GM19395 (cell line): ENCODE results near the gene SLC38A8.

Experiments used
- ATAC-seq: cut with Tn5 transposase; IDR thresholded peaks from one replicate; pipeline ENCODE4 v1.9.1; 2021; ENCODE audit warnings: mild to moderate bottlenecking, moderate library complexity; ENCODE audit not compliant: unreplicated experiment

SLC38A8 gene

DNA sequence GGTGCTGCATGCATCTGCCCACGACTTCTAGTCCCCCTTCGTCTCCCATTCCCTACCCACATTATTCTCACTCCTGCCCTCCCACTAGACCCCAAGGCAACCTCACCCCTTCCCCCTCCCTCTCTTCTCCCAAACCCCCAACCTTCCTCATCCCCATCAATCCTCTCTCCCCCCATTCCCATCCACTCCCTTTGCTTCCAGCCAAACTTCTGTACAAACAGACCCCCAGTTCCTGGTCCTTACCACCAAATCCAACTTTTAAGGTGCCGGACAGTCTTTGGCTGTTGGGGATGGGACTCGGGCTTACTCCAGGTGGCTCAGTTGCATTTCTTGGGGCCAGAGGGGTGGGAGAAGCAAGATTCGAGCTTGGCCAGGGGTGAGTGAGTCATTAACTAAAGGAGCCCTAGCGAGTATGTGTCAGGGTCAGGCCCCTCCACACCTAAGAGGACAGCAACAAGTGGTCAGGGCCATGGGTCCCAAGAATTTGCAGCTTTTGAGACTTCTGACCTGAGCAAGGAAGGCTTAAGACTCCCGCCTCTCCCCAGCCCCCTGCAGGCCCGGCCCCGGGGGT, at the start of gene SLC38A8:
Gene SLC38A8 (minus strand): TSS at position 488 of the 571 bp plus-strand sequence. CDS start 638 bp downstream, outside the sequence.
- ATAC-seq = no peak

DNA sequence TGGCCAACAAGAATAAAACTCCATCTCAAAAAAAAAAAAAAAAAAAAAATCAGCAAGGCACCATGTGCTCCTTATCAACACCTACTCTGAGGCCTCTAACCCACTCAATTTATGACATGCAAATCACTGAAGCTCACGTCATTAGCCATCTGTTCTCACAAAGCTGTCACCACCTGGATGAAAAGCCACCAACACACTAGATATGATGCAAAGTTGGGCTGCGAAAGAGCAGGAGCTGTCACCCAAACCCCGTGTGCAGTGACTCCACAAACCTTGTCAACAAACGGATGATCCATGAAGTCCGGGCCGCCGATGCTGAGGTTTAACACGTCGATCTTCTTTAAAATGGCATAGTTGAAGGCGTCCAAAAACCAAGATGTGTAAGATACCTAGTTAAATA, 48.9 kb upstream of the SLC38A8 start:
- no peak for ATAC-seq

- no peak for ATAC-seq
Measured at GRCh38 chr16:84090211-84090610, 47.6 kb upstream of the SLC38A8 start.

GRCh38 chr16:84088695-84089395, 46.2 kb upstream of the SLC38A8 start:
- ATAC-seq = peak; percentile 79

GRCh38 chr16:84087466-84088151, 45.0 kb upstream of the SLC38A8 start:
- ATAC-seq = no peak

- ATAC-seq = no peak
Measured at GRCh38 chr16:84087001-84087400, 44.4 kb upstream of the SLC38A8 start.

DNA sequence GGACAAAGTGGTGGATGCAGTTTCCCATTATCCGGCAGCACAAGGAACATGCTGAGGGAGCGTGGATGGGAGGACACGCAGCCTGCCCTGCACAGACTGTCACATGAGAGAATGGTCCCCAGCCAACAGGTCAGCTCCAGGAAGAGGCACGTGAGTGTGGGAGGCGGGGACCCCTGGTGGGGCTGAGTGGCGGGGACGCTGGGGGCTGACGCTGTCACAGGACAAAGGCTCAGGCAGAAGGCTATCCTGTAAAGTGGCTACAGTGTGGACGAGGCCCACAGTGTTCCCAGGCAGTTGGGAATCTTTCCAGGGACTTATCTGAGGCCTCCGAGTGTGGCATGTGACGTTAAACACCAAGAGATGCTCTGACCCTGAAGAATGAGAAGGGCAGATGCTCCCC, 43.7 kb upstream of the SLC38A8 start:
- no peak for ATAC-seq

GRCh38 chr16:84085773-84086172, 43.2 kb upstream of the SLC38A8 start:
- no peak for ATAC-seq

GRCh38 chr16:84085271-84085667, 42.7 kb upstream of the SLC38A8 start:
- ATAC-seq = no peak

GRCh38 chr16:84084570-84085270, 42.1 kb upstream of the SLC38A8 start:
- ATAC-seq = no peak

DNA sequence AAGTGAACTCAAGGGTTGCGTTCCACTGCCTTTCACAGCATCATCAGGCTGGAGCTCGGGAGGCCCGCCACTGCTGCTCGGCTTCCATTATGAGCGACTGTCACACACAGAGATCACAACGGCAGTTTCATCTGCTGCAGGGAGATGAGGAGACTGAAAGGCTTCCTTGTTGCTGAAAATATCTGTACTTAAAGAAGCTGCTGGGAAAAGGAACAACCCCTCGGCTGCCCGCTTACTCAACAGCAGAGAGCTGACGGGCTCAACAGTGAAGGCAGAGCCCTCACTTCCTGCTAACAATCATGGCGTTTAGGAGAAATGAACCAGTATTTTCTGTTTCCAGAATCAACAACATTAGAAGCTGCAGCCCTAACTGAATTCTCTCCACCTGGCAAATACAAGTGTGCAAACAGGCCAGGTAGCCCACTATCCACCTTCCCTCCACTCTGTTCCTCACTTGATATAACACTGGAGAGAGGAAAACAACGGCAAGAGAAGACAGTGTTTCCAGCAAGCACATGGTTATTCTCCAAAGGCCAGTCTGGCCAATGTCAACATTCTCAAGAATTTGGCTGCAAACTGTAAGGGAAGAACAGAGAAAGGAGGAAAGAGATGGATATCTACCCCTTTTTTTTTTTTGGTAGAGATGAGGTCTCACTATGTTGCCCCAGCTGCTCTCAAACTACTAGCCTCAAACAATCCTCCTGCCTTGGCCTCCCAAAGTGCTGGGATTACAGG, 40.4 kb upstream of the SLC38A8 start:
- no peak for ATAC-seq

GRCh38 chr16:84082110-84082509, 39.5 kb upstream of the SLC38A8 start:
- no peak for ATAC-seq

- no peak for ATAC-seq
Measured at GRCh38 chr16:84081446-84081989, 38.9 kb upstream of the SLC38A8 start.

- no peak for ATAC-seq
Measured at GRCh38 chr16:84080813-84081212, 38.2 kb upstream of the SLC38A8 start.

- ATAC-seq = no peak
Measured at GRCh38 chr16:84080378-84080777, 37.8 kb upstream of the SLC38A8 start.

DNA sequence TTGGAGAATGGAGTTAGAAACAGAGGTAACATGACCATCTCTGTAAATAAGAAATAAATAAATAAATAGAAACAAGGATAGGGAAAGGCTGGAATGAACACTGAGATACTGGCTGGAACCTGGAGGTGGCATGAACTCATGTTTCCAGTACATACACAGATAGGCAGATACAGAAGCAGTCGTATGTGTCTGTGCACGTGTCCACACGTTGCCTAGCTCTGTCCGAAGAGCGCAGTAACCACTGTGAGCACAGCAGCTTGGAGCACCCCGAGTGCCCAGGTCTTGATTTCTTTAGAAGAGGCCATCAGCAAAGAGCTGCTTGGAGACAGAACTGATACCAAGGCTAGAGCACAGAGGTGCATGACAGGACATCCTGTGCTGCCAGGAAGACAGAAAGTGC, 37.1 kb upstream of the SLC38A8 start:
- ATAC-seq = no peak

DNA sequence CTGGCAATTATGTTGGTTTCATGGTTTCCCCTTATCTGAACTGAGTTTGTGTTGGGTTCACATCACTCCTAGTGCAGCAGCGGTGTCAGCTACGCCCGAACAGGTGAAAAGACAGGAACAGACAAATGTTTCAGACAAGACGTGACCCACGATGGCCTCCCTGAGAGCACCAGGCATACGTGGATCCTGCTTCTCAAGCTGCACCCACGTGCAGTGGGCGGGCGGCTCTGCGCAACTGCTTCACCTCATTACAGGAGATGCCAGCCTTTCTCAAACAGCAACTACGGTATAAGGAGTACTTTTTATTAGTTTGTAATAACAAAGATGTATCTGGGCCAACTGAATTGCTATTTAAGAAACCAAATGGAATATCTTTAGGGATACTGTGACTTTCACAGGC, 32.8 kb upstream of the SLC38A8 start:
- ATAC-seq = no peak

DNA sequence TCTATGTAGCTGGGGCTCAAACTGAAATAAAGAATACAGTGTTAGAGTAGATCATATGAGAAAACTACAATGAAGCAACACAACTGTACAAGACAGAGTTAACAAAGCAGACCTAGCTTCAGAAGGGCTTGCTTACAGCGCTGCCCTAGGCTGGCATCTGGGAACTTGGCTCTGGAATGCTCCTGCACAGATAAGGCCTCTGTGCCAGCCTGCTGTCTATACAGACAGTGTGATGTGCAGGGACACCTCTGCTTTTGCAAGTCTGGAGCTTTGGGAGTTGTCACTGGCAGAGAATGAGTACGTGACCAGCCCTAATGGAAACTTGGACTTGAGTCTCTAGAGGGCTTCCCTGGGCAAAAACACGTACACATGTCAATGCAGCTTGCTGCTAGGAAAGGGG, 32.1 kb upstream of the SLC38A8 start:
- ATAC-seq = no peak

GRCh38 chr16:84072014-84072413, 29.4 kb upstream of the SLC38A8 start:
- ATAC-seq = no peak

- ATAC-seq = no peak
Measured at GRCh38 chr16:84071121-84071520, 28.5 kb upstream of the SLC38A8 start.

- no peak for ATAC-seq
Measured at GRCh38 chr16:84069540-84069939, 26.9 kb upstream of the SLC38A8 start.
